NCI-H1105 treated with DMSO at 0.1 percent for 48 hours (cell line): ENCODE results near the gene ATG2B.
"Not testable (repeated sequence)": the region's sequence is repeated elsewhere in the genome, so short reads cannot be mapped to it uniquely, and the experiment has no call there.

Experiments
- DNase-seq: peaks from one replicate; lab custom pipeline; 2025; lab: John Stamatoyannopoulos, UW

The ATG2B gene

DNA sequence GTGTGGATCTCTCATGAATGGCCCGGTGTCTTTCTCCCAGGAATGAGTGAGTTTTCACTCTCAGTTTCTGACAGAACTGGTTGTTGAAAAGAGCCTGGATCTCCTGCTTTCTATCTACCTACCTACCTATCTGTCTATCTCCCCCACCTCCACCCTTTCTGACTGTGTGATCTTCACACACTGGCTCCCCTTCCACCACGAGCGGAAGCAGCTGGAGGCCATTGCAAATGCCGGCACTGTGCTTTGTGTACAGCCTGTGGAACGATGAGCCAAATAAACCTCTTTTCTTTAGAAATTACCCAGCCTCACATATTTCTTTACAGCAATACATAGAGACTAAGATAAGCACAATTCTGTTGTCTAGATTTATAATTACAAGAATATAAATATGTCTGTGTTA, 7.4 kb upstream of the ATG2B start:
- DNase-seq: no peak

DNA sequence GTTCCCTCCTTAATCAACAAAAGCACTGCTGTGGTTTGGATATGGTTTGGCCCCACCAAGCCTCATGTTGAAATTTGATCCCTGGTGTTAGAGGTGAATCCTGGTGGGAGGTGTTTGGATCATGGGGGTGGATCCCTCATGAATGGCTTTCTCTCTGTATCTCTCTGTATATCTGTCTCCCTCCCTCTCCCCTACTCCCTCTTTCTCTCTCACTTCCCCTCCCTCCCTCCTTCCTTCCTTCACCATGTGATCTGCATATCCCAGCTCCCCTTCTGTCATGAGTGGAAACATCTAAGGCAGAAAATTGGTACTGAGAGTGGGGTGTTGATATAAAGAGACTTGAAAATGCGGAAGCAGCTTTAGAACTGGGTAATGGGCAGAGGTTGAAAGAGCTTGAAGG, 5.4 kb upstream of the ATG2B start:
- no peak for DNase-seq

DNA sequence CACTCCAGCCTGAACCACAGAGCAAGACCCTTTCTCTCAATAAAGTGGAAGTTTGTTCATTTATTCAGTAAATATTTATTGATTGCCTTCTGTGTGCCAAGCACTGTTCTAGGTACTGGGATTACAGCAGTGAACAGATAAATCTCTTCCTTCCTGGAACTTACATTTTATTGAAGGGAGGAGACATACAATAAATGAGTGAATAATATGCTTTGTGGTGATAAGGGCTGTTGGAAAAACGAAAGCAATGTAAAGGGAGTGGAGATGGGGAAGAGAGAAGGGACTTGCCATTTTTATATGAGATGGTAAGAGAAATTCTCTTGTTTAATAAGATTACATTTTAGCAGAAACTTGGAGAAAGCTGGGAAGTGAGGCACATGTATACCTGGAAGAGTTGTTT, 1.8 kb upstream of the ATG2B start:
- DNase-seq: no peak

GRCh38 chr14:96363751-96364336, 703 bp upstream of the ATG2B start:
- peak; percentile 51 for DNase-seq

DNA sequence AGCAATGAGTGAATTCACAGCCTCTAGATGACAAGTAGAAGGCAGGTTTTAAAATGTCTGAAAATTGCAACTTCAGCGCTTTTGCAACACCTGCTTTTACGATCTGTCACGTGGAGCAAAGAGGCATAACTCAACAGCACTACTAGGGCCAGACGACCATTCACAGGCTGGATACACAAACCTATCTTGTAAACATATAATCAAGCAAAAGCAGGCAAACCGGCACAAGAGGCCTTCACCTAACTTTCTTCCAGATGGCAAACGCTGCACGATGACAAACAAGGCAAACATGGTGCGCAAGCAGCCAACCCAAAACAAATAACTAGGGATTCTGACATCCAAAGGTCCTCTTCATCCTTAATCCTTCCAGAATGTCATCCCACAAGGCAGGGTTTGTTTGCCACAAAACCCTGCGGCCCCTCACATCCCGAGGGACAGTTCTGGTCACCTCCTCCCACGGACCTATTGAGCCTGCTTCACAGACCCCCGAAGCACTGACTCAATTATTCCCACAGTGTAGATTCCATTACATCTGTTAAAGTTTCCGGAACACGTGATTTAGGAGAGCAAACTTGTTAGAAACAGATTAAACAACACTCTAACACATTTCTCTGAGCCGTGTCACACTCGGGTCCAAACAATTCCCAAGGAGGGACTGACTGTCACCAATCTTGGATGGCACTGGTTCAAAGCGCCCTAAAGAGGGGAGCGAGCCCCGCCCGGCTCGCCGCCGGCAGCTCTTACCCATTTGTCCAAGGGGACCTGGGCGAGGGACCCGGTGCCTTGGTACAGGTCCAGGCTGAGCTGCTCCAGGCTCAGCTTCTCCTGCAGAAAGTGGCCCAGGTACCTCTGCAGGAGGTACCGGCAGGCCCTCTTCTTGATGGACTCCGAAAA, 823 bp downstream of the ATG2B start:
- DNase-seq: peak; percentile 81

- DNase-seq: no peak
Observed at GRCh38 chr14:96359959-96360358, 3.2 kb downstream of the ATG2B start.

DNA sequence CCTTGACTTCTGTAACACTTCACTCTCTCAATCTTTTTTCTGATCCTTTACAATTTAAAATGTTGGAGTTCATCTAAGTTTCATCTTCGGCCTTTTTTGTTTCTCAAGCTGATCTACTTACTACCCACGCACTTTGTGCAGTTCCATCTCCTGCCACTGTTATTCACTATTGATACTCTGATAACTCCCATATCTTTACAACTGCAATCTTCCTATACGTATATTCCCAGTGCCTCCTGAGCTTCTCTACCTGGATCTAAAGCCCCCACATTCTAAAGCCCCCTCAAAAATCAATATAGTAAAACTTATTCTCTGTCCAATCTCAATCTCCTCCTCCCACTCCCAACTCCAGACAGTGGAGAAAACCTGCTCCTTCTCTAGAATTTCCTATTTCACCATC, 5.9 kb downstream of the ATG2B start:
- DNase-seq: no peak

- no peak for DNase-seq
Observed at GRCh38 chr14:96354246-96354645, 8.9 kb downstream of the ATG2B start.

DNA sequence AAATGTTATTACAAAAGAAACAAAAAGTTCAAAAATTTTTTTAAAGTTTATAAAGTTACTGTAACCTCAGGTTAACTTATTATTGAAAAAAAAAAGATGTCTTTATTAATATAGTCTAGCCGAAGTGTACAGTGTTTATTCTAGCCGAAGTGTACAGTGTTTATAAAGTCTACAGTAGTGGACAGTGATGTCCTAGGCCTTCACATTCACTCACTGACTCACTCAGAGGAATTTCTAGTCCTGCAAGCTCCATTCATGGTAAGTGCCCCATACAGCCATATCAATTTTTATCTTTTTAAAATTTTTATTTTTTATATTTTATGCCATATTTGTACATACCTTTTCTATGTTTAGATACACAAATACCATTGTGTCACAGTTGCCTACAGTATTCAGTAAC, 10.4 kb downstream of the ATG2B start:
- DNase-seq: no peak

- DNase-seq: no peak
Observed at GRCh38 chr14:96351986-96352385, 11.2 kb downstream of the ATG2B start.

DNA sequence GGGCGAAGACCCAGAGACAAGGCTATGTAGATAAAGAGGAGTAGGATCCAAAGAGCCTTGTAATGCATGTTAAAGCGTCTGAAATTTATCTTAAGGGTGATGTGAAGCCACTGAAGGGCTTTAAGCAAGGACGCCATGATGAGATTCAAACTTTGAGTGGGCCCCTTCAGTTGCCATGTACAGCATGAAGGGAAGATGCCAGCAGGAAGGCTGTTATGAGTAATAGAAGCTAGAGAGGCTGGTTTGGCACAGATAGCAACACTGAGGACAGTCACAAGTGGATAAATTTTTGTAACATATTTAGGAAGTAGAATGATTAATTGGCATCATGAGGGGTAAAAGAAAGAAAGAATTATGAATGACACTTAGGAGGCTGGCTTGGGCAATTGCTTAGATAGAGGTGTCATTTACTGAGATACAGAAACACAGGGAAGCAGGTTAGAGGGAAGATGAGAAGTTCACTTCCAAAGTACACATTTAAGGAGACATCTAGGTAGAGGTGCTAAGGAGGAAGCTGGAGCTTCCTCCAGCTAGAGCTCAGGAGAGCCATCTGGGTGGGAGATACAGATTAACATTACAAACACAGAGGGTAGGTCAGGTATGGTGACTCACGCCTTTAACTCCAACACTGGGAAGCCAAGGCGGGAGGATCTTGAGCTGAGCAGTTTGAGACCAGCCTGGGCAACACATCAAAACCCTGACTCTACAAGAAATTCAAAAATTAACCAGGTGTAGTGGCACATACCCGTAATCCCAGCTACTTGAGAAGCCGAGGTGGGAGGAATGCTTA, 13.7 kb downstream of the ATG2B start:
- no peak for DNase-seq

- DNase-seq: not testable (repeated sequence)
Observed at GRCh38 chr14:96347957-96348356, 15.2 kb downstream of the ATG2B start.

DNA sequence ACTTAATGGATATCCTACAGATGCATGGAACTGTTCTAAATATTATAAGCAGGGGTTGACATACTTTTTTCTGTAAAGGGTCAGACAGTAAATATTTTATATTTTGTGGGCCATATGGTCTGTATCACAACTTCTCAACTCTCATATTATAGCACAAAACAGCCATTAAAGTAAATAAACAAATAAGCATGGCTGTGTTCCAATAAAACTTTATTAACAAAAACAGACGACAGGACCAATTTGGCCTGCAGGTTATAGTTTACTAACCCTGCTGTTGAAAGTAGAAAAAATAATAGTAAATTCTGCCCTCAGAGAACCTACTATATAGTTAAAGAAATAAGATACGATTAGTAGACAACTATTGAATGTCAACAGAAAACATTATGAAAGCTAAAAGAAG, 17.5 kb downstream of the ATG2B start:
- DNase-seq: no peak

DNA sequence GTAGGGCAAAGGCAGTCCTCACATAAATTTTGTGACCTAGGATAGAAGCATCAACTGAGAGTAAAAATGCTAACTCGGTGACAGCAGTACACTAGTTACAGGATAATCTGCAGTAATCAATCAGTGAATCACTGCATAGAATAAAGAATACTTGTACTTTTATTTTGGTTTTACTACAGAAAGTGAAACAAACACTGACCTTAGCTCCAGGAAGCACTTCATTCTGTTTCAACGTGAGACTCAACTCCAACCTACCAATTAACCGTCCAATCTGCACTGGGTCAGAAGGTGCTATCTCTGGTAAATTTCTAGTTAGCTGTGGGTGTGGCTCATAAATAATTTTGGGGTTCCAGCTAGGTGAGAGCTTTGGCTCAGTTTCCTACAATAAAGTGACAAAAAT, 21.8 kb downstream of the ATG2B start:
- DNase-seq: no peak

DNA sequence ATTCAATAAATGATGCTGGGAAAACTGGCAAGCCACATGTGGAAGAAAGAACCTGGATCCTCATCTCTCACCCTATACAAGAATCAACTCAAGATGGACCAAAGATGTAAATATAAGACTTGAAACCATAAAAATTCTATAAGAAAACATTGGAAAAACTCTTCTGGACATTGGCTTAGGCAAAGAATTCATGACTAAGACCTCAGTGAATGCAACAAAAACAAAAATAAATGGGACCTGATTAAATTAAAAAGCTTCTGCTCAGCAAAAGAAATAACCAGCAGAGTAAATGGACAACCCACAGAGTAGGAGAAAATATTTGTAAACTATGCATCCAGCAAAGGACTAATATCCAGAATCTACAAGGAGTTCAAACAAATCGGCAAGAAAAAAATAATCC, 24.6 kb downstream of the ATG2B start:
- no peak for DNase-seq

DNA sequence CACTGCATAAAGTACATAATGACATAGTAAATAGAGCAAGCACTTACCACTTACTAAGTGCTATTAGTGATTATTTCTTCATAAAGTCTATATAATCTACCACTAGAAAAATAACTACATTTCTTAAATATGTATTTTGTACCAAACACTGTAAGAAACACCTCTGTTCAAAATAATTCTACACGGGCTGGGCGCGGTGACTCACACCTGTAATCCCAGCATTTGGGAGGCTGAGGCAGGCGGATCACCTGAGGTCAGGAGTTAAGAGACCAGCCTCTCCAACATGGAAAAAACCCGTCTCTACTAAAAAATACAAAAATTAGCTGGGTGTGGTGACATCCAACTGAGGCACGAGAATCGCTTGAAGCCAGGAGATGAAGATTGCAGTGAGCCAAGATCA, 38.9 kb downstream of the ATG2B start:
- no peak for DNase-seq

- no peak for DNase-seq
Observed at GRCh38 chr14:96320605-96321004, 42.5 kb downstream of the ATG2B start.

DNA sequence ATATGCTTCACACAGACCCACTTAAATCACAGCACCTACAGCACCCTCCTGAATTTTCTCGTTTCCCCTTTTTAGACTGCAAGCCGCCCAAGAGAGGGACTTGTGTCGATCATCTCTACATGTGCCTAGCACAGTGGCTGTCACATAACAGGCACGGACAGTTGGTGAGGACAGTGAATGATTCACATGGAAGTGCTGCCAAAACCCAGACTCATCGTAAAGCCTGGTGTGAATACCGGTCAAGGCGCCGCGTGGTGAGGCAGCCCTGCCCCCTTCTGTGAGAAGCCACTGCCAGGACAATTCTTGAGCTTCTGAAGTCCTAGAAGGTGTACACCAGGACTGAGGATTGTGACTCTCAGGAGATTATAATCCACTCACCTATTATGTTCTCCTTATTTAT, 44.3 kb downstream of the ATG2B start:
- DNase-seq: no peak

DNA sequence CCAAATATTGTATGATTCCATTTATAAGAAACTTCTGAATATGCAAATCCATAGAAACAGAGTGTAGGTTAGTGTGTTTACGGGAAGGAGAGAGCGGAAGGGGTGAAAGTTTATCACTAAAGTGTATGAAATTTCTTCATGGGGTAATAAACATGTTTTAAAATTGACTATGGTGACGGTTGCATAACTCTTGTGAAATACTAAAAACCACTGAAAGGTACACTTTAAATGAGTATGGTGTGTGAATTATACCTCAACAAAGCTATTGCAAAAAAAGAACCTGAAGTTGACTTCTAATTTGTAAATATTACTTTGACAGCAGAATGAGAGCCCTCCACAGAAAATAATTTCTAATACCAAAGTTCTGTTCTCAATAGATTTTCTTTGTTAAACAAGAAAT, 47.1 kb downstream of the ATG2B start:
- no peak for DNase-seq

GRCh38 chr14:96310906-96311305, 52.2 kb downstream of the ATG2B start:
- no peak for DNase-seq

- no peak for DNase-seq
Observed at GRCh38 chr14:96309896-96310330, 53.2 kb downstream of the ATG2B start.

GRCh38 chr14:96309133-96309895, 53.8 kb downstream of the ATG2B start:
- DNase-seq: no peak
